Transverse colon (tissue), 4 donors: Measurements from ENCODE around the gene TRABD2A. TPM values are rescaled to one million over a fixed set of nuclear protein-coding genes. Genes with fewer than 3 reads are reported as not detected.
A peak's percentile ranks its signal among the peaks of the same experiment; 100 is the strongest.

Experiments
- DNase-seq: peaks from one replicate; pipeline ENCODE4 v3.0.0-alpha.2; 2019
- H3K27ac ChIP-seq, 4 donors: fragments of 200-600 bp; sonication (generic); 2 replicates each; pipeline ENCODE4 v1.5.1; 2016 to 2018; ENCODE audit warnings: inconsistent platforms in 4 of 4
- H3K27me3 ChIP-seq: fragments of 200-600 bp; sonication (generic); 2 replicates; pipeline ENCODE4 v1.5.1; 2017; ENCODE audit warnings: inconsistent platforms
- H3K36me3 ChIP-seq, 4 donors: fragments of 200-600 bp; sonication (generic); 2 replicates each; pipeline ENCODE4 v1.5.1; 2017 to 2019; ENCODE audit warnings: inconsistent platforms in 4 of 4
- H3K4me1 ChIP-seq, 4 donors: fragments of 200-600 bp; sonication (generic); 2 replicates each; pipeline ENCODE4 v1.5.1; 2017 to 2020; ENCODE audit warnings: inconsistent platforms in 4 of 4
- H3K4me3 ChIP-seq, 4 donors: fragments of 200-600 bp; sonication (generic); 1 replicate in 1 of 4; 2 replicates in 3 of 4; pipeline versions ENCODE4 v1.5.1 to v1.6.1; 2017 to 2019; ENCODE audit warnings: inconsistent platforms in 4 of 4
- H3K9me3 ChIP-seq, 2 donors: fragments of 200-600 bp; sonication (generic); 2 replicates each; pipeline ENCODE4 v1.5.1; 2017 to 2019; ENCODE audit warnings: inconsistent platforms in 2 of 2
- CTCF ChIP-seq, 5 experiments: fragments of 200-600 bp in 3 of 5; fragments of 450-650 bp in 2 of 5; sonication (generic) in 3 of 5; IDR thresholded peaks; 1 replicate in 2 of 5; 2 replicates in 3 of 5; pipeline ENCODE4 v1.5.1; 2016 to 2017; ENCODE audit warnings: antibody characterized with exemption in 5 of 5, inconsistent platforms in 3 of 5, mild to moderate bottlenecking in 2 of 5, moderate library complexity in 1 of 5
- EP300 ChIP-seq: sonication (generic); formaldehyde crosslinking; IDR thresholded peaks from one replicate; pipeline ENCODE4 v1.6.1; 2017; ENCODE audit warnings: antibody characterized with exemption, low read depth
- POLR2A ChIP-seq: fragments of 450-650 bp; IDR thresholded peaks from one replicate; pipeline ENCODE4 v1.6.1; 2016; ENCODE audit warnings: antibody characterized with exemption, mild to moderate bottlenecking, moderate library complexity
- POLR2AphosphoS5 ChIP-seq, 3 donors: sonication (generic); formaldehyde crosslinking; IDR thresholded peaks; one replicate each; pipeline ENCODE4 v1.6.1; 2016; ENCODE audit warnings: antibody characterized with exemption in 3 of 3
- WGBS, 2 donors: methylation state at CpG; one replicate each; pipeline ENCODE4 v1.1.5; 2018; ENCODE audit warnings: low coverage in 1 of 2; 5-methylcytosine and 5-hydroxymethylcytosine counted together
- in situ Hi-C, 4 donors: fragments of 200-750 bp; cut with MboI; loops; one replicate each; pipeline versions ENCODE4 v1.15.0 to v1.15.1; 2017; ENCODE audit warnings: low sequenced_read_pairs in 3 of 4, low pct_ligation_motif_present in 1 of 4, low pct_unique_long_range_greater_than_20kb in 1 of 4
- intact Hi-C: fragments of 100-400 bp; cut with DNase I; formaldehyde crosslinking; loops from one replicate; pipeline ENCODE4 v1.15.1; 2023; ENCODE audit warnings: low total_unique reads
- total RNA-seq, 4 donors: library from RNA; depleted of rRNA; stranded (reverse); fragments of >200 nt; gene quantifications; one replicate each; pipeline ENCODE4 v1.1.0, GENCODE V29; 2016

TRABD2A gene
- total RNA-seq, 4 donors from 2014 or later: 21.3 to 230 (median 76.5) TPM

GRCh38 chr2:84832772-84833461 lies 48.0 kb downstream of the TRABD2A start:
- H3K9me3 ChIP-seq: peaks cover 0 to 5% of the 10 kb centered on the region in 2 donors
- intact Hi-C loops: no loop called here
- in situ Hi-C loops: no loop called here
- peak in 1 of 3 donors; percentile 10 for TF ChIP-seq POLR2AphosphoS5 (IDR thresholded peaks at IDR 0.05)
- TF ChIP-seq POLR2A: no peak
- TF ChIP-seq EP300: no peak
- no peaks in the 10 kb centered on the region for H3K27me3 ChIP-seq
- 72 to 74% methylated on average over 2 to 5 of the region's 5 CpGs for WGBS, 2 donors
- peak; percentile 40 for DNase-seq
- H3K4me3 ChIP-seq: no peak overlapping the region
- peaks cover 0 to 5% (median 0%) of the 10 kb centered on the region in 4 donors for H3K4me1 ChIP-seq
- H3K36me3 ChIP-seq: peaks cover 0 to 22% (median 0%) of the 10 kb centered on the region in 4 donors
- peak overlapping the region in 2 of 4 donors; percentile 3 to 45 for H3K27ac ChIP-seq

GRCh38 chr2:84830758-84831500 lies 50.0 kb downstream of the TRABD2A start:
- intact Hi-C loops: no loop called here
- Histone ChIP-seq H3K4me1 (peaks cover 0 to 5% (median 0%) of the 10 kb centered on the region in 4 donors), H3K27me3 (no peaks in the 10 kb centered on the region), H3K4me3 (no peak overlapping the region), H3K9me3 (no peaks in the 10 kb centered on the region), H3K27ac (no peak overlapping the region), H3K36me3 (peaks cover 0 to 8% (median 0%) of the 10 kb centered on the region in 4 donors)
- TF ChIP-seq EP300: no peak
- no peak for TF ChIP-seq POLR2A
- TF ChIP-seq CTCF (IDR thresholded peaks at IDR 0.05): no peak
- TF ChIP-seq POLR2AphosphoS5 (IDR thresholded peaks at IDR 0.05): no peak
- in situ Hi-C loops: no loop called here
- WGBS, 2 donors: 91 to 93% methylated on average over 3 to 10 of the region's 10 CpGs
- DNase-seq: no peak

- Histone ChIP-seq H3K27me3 (no peaks in the 10 kb centered on the region), H3K36me3 (peaks cover 0 to 2% (median 0%) of the 10 kb centered on the region in 4 donors), H3K27ac (no peak overlapping the region), H3K4me3 (no peak overlapping the region), H3K4me1 (peaks cover 0 to 5% (median 0%) of the 10 kb centered on the region in 4 donors), H3K9me3 (no peaks in the 10 kb centered on the region)
- peak; percentile 9 for TF ChIP-seq POLR2A
- no peak for TF ChIP-seq POLR2AphosphoS5 (IDR thresholded peaks at IDR 0.05)
- DNase-seq: peak; percentile 25
- intact Hi-C loops: no loop called here
- WGBS, 2 donors: 78% methylated on average over 8 to 11 of the region's 11 CpGs
- in situ Hi-C loops: no loop called here
Measured at GRCh38 chr2:84830095-84830494, 50.8 kb downstream of the TRABD2A start.

- Histone ChIP-seq H3K36me3 (no peaks in the 10 kb centered on the region), H3K9me3 (no peaks in the 10 kb centered on the region), H3K27me3 (no peaks in the 10 kb centered on the region), H3K27ac (no peak overlapping the region), H3K4me3 (no peak overlapping the region), H3K4me1 (peaks cover 0 to 5% (median 0%) of the 10 kb centered on the region in 4 donors)
- no peak for DNase-seq
- intact Hi-C loops (no loop called here), in situ Hi-C loops (no loop called here)
- no peak for TF ChIP-seq POLR2AphosphoS5 (IDR thresholded peaks at IDR 0.05)
- 88 to 100% methylated on average over 1 to 2 of the region's 2 CpGs for WGBS, 2 donors
Measured at GRCh38 chr2:84829693-84830092, 51.2 kb downstream of the TRABD2A start.

GRCh38 chr2:84827978-84828575 lies 52.8 kb downstream of the TRABD2A start:
- no peak overlapping the region for H3K27ac ChIP-seq
- WGBS, 2 donors: 81% methylated on average over 2 of the region's 2 CpGs; no CpG with 5 or more reads in 1 of the 2 donors
- H3K27me3 ChIP-seq: no peaks in the 10 kb centered on the region
- in situ Hi-C loops: no loop called here
- H3K36me3 ChIP-seq: no peaks in the 10 kb centered on the region
- H3K4me3 ChIP-seq: no peak overlapping the region
- H3K4me1 ChIP-seq: no peaks in the 10 kb centered on the region
- TF ChIP-seq POLR2A (no peak), CTCF (IDR thresholded peaks at IDR 0.05) (no peak), EP300 (no peak), POLR2AphosphoS5 (IDR thresholded peaks at IDR 0.05) (no peak)
- no peaks in the 10 kb centered on the region for H3K9me3 ChIP-seq
- DNase-seq: no peak
- intact Hi-C loops: no loop called here
